Epithelial cell of esophagus (primary cell): ENCODE measurements around the gene NARF.
A peak's percentile ranks its signal among the peaks of the same experiment; 100 is the strongest.
"Not testable (repeated sequence)": the region's sequence is repeated elsewhere in the genome, so short reads cannot be mapped to it uniquely, and the experiment has no call there.

ENCODE experiments used
- DNase-seq: peaks from one replicate; pipeline ENCODE4 v3.0.0; 2010; ENCODE audit warnings: low read depth
- H3K4me3 ChIP-seq: 2 replicates; pipeline ENCODE4 v1.5.1; 2011; ENCODE audit warnings: mild to moderate bottlenecking, low read length, control low read depth
- CTCF ChIP-seq: IDR thresholded peaks from 2 replicates; pipeline ENCODE4 v1.5.1; 2011; ENCODE audit warnings: low read depth, mild to moderate bottlenecking, low read length, control low read depth, inconsistent platforms; ENCODE audit not compliant: insufficient read depth; ENCODE audit errors: missing control alignments

Gene NARF

GRCh38 chr17:82531431-82531881 is 72.9 kb downstream of the NARF start:
- peak; percentile 86 for DNase-seq
- no peak overlapping the region for H3K4me3 ChIP-seq
- no peak for TF ChIP-seq CTCF

GRCh38 chr17:82534401-82534812 is 75.9 kb downstream of the NARF start:
- peak overlapping the region; percentile 19 for H3K4me3 ChIP-seq
- no peak for TF ChIP-seq CTCF
- peak; percentile 61 for DNase-seq

GRCh38 chr17:82536512-82537201 is 78.1 kb downstream of the NARF start:
- DNase-seq = no peak
- no peak overlapping the region for H3K4me3 ChIP-seq
- TF ChIP-seq CTCF = no peak

GRCh38 chr17:82537228-82537627 is 78.7 kb downstream of the NARF start:
- not testable (repeated sequence) for H3K4me3 ChIP-seq, DNase-seq

- DNase-seq, H3K4me3 ChIP-seq: not testable (repeated sequence)
These were observed 80.5 kb downstream of the NARF start for GRCh38 chr17:82539076-82539475.
